ENCODE measurements around the gene CELA2B. TPM values are rescaled to one million over a fixed set of nuclear protein-coding genes. Genes with fewer than 3 reads are reported as not detected.
"Not testable (repeated sequence)": the region's sequence is repeated elsewhere in the genome, so short reads cannot be mapped to it uniquely, and the experiment has no call there.

CELA2B gene
- polyA plus RNA-seq, 2 donors = not detected

DNA sequence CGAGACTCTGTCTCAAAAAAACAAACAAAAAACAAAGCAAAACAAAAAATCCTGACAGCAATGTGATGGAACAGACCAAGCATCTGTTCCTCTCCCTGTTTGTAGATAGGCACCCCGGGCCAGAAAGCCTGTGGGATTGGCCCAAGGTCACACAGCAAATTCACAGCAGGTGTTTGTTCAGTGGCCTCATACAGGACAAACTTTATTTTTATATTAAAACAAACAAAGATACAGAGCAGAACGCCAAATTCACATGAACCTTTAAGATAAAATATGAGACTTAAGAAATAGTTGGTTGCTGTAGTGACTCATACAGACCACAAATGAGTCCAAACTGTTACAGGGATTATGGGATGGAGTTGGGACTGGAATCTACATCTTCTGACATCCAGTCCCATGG, 21.6 kb upstream of the CELA2B start:
- 63 to 68% methylated on average over 3 of the region's 3 CpGs for WGBS, 2 donors
- no peak overlapping the region for H3K27ac ChIP-seq (ENCODE audit: low read depth in 2 of 2, low read length in 1 of 2)

GRCh38 chr1:15455522-15455921, 20.4 kb upstream of the CELA2B start:
- Histone ChIP-seq H3K4me1 (ENCODE audit: control insufficient read depth in 2 of 2, insufficient read depth in 2 of 2, low read length in 1 of 2) (no peaks in the 10 kb centered on the region), H3K27me3 (ENCODE audit: control insufficient read depth in 1 of 2, insufficient read depth in 2 of 2, low read length in 2 of 2) (peaks cover 0 to 3% of the 10 kb centered on the region in 2 donors), H3K27ac (ENCODE audit: low read depth in 2 of 2, low read length in 1 of 2) (no peak overlapping the region), H3K36me3 (ENCODE audit: control insufficient read depth in 2 of 2, insufficient read depth in 2 of 2, low read length in 1 of 2) (no peaks in the 10 kb centered on the region), H3K4me3 (ENCODE audit: low read depth in 1 of 2, low read length in 2 of 2) (no peak overlapping the region), H3K9me3 (ENCODE audit: control insufficient read depth in 2 of 2, insufficient read depth in 1 of 2, low read depth in 1 of 2, low read length in 1 of 2) (no peaks in the 10 kb centered on the region)
- WGBS, 2 donors = 83 to 89% methylated on average over 5 to 6 of the region's 6 CpGs

More for the DNA sequence above, 21.6 kb upstream of the CELA2B start:
- H3K4me1 ChIP-seq (ENCODE audit: control insufficient read depth in 2 of 2, insufficient read depth in 2 of 2, low read length in 1 of 2) = no peaks in the 10 kb centered on the region
- peaks cover 0 to 3% of the 10 kb centered on the region in 2 donors for H3K27me3 ChIP-seq (ENCODE audit: control insufficient read depth in 1 of 2, insufficient read depth in 2 of 2, low read length in 2 of 2)
- no peaks in the 10 kb centered on the region for H3K36me3 ChIP-seq (ENCODE audit: control insufficient read depth in 2 of 2, insufficient read depth in 2 of 2, low read length in 1 of 2)
- H3K4me3 ChIP-seq (ENCODE audit: low read depth in 1 of 2, low read length in 2 of 2) = no peak overlapping the region
- no peaks in the 10 kb centered on the region for H3K9me3 ChIP-seq (ENCODE audit: control insufficient read depth in 2 of 2, insufficient read depth in 1 of 2, low read depth in 1 of 2, low read length in 1 of 2)

DNA sequence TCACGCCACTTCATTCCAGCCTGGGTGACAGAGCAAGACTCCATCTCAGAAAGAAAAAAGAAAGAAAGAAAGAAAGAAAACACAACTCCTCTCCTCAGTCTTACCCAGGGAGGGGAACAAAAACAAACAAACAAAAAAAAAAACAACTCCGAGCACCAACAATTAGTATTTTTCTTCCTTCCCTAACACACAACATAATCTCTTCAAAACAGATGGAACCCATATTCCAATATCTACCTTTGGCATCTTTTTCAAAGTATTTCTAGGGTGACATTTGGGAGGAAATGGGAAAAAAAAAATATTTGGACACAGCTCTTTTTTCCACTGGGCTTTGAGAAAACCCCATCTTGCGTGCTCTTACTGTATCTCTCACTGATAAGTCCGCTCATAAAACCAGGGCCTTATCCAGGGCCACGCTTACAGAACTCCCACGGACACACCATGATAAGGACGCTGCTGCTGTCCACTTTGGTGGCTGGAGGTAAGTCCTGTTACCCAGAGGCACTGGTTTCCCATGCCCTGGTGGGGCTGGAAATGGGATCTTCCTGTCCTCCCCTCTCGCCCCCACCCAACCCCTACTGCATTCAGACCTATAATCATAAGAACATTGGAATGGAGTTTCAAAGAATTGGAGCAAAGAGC, 19.5 kb upstream of the CELA2B start, which contains the start of gene CELA2A:
TSS of gene CELA2A (plus strand) at position 420 of the 642 bp plus-strand sequence. CDS start at position 442, 22 bp downstream.
- H3K9me3 ChIP-seq (ENCODE audit: control insufficient read depth in 2 of 2, insufficient read depth in 1 of 2, low read depth in 1 of 2, low read length in 1 of 2) = no peaks in the 10 kb centered on the region
- H3K27ac ChIP-seq (ENCODE audit: low read depth in 2 of 2, low read length in 1 of 2) = no peak within 1 kb of the TSS
- no peaks in the 10 kb centered on the region for H3K4me1 ChIP-seq (ENCODE audit: control insufficient read depth in 2 of 2, insufficient read depth in 2 of 2, low read length in 1 of 2)
- H3K36me3 ChIP-seq (ENCODE audit: control insufficient read depth in 2 of 2, insufficient read depth in 2 of 2, low read length in 1 of 2) = no peaks in the 10 kb centered on the region
- no peak within 1 kb of the TSS for H3K4me3 ChIP-seq (ENCODE audit: low read depth in 1 of 2, low read length in 2 of 2)
- WGBS, 2 donors = 75 to 95% methylated on average over 8 of the region's 8 CpGs
- H3K27me3 ChIP-seq (ENCODE audit: control insufficient read depth in 1 of 2, insufficient read depth in 2 of 2, low read length in 2 of 2) = peaks cover 0 to under 1% of the 10 kb centered on the region in 2 donors

- no peak overlapping the region for H3K4me3 ChIP-seq (ENCODE audit: low read depth in 1 of 2, low read length in 2 of 2)
- WGBS, 2 donors = 71 to 76% methylated on average over 2 of the region's 2 CpGs
- no peaks in the 10 kb centered on the region for H3K36me3 ChIP-seq (ENCODE audit: control insufficient read depth in 2 of 2, insufficient read depth in 2 of 2, low read length in 1 of 2)
- H3K27ac ChIP-seq (ENCODE audit: low read depth in 2 of 2, low read length in 1 of 2) = no peak overlapping the region
- H3K27me3 ChIP-seq (ENCODE audit: control insufficient read depth in 1 of 2, insufficient read depth in 2 of 2, low read length in 2 of 2) = no peaks in the 10 kb centered on the region
- no peaks in the 10 kb centered on the region for H3K4me1 ChIP-seq (ENCODE audit: control insufficient read depth in 2 of 2, insufficient read depth in 2 of 2, low read length in 1 of 2)
- H3K9me3 ChIP-seq (ENCODE audit: control insufficient read depth in 2 of 2, insufficient read depth in 1 of 2, low read depth in 1 of 2, low read length in 1 of 2) = no peaks in the 10 kb centered on the region
Observed at GRCh38 chr1:15457585-15457984, 18.3 kb upstream of the CELA2B start.

- not testable (repeated sequence) for H3K4me1 ChIP-seq (ENCODE audit: control insufficient read depth in 2 of 2, insufficient read depth in 2 of 2, low read length in 1 of 2); H3K9me3 ChIP-seq (ENCODE audit: control insufficient read depth in 2 of 2, insufficient read depth in 1 of 2, low read depth in 1 of 2, low read length in 1 of 2); H3K27me3 ChIP-seq (ENCODE audit: control insufficient read depth in 1 of 2, insufficient read depth in 2 of 2, low read length in 2 of 2); H3K36me3 ChIP-seq (ENCODE audit: control insufficient read depth in 2 of 2, insufficient read depth in 2 of 2, low read length in 1 of 2); H3K4me3 ChIP-seq (ENCODE audit: low read depth in 1 of 2, low read length in 2 of 2); H3K27ac ChIP-seq (ENCODE audit: low read depth in 2 of 2, low read length in 1 of 2)
- 67 to 86% methylated on average over 4 of the region's 4 CpGs for WGBS, 2 donors
Observed at GRCh38 chr1:15458388-15458787, 17.5 kb upstream of the CELA2B start.

- WGBS, 2 donors = 45 to 49% methylated on average over 10 of the region's 10 CpGs
- no peak overlapping the region for H3K27ac ChIP-seq (ENCODE audit: low read depth in 2 of 2, low read length in 1 of 2)
- no peaks in the 10 kb centered on the region for H3K9me3 ChIP-seq (ENCODE audit: control insufficient read depth in 2 of 2, insufficient read depth in 1 of 2, low read depth in 1 of 2, low read length in 1 of 2)
- H3K4me3 ChIP-seq (ENCODE audit: low read depth in 1 of 2, low read length in 2 of 2) = no peak overlapping the region
- H3K36me3 ChIP-seq (ENCODE audit: control insufficient read depth in 2 of 2, insufficient read depth in 2 of 2, low read length in 1 of 2) = no peaks in the 10 kb centered on the region
- no peaks in the 10 kb centered on the region for H3K27me3 ChIP-seq (ENCODE audit: control insufficient read depth in 1 of 2, insufficient read depth in 2 of 2, low read length in 2 of 2)
- peaks cover 0 to 2% of the 10 kb centered on the region in 2 donors for H3K4me1 ChIP-seq (ENCODE audit: control insufficient read depth in 2 of 2, insufficient read depth in 2 of 2, low read length in 1 of 2)
Observed at GRCh38 chr1:15459771-15460707, 15.9 kb upstream of the CELA2B start.

DNA sequence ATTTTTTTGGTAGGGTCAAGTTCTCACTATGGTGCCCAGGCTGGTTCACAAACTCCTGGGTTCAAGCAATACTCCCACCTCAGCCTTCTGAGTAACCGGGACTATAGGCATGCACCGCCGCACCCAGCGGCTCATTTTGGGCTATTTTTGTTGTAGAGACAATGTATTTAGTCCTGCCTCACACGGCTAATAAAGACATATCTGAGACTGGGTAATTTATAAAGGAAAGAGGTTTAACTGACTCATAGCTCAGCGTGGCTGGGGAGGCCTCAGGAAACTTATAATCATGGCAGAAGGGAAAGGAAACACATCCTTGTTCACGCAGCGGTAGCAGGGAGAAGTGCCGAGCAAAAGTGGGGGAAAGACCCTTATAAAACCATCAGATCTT, 15.2 kb upstream of the CELA2B start:
- Histone ChIP-seq H3K36me3 (ENCODE audit: control insufficient read depth in 2 of 2, insufficient read depth in 2 of 2, low read length in 1 of 2) (no peaks in the 10 kb centered on the region), H3K9me3 (ENCODE audit: control insufficient read depth in 2 of 2, insufficient read depth in 1 of 2, low read depth in 1 of 2, low read length in 1 of 2) (no peaks in the 10 kb centered on the region)
- 83 to 87% methylated on average over 9 of the region's 9 CpGs for WGBS, 2 donors

GRCh38 chr1:15463064-15463800, 12.7 kb upstream of the CELA2B start:
- H3K27ac ChIP-seq (ENCODE audit: low read depth in 2 of 2, low read length in 1 of 2); H3K9me3 ChIP-seq (ENCODE audit: control insufficient read depth in 2 of 2, insufficient read depth in 1 of 2, low read depth in 1 of 2, low read length in 1 of 2); H3K36me3 ChIP-seq (ENCODE audit: control insufficient read depth in 2 of 2, insufficient read depth in 2 of 2, low read length in 1 of 2); H3K27me3 ChIP-seq (ENCODE audit: control insufficient read depth in 1 of 2, insufficient read depth in 2 of 2, low read length in 2 of 2); H3K4me3 ChIP-seq (ENCODE audit: low read depth in 1 of 2, low read length in 2 of 2); H3K4me1 ChIP-seq (ENCODE audit: control insufficient read depth in 2 of 2, insufficient read depth in 2 of 2, low read length in 1 of 2): not testable (repeated sequence)
- 48 to 50% methylated on average over 12 to 13 of the region's 15 CpGs for WGBS, 2 donors

More for the DNA sequence above, 15.2 kb upstream of the CELA2B start:
- Histone ChIP-seq H3K27me3 (ENCODE audit: control insufficient read depth in 1 of 2, insufficient read depth in 2 of 2, low read length in 2 of 2) (no peaks in the 10 kb centered on the region), H3K4me3 (ENCODE audit: low read depth in 1 of 2, low read length in 2 of 2) (no peak overlapping the region), H3K27ac (ENCODE audit: low read depth in 2 of 2, low read length in 1 of 2) (no peak overlapping the region), H3K4me1 (ENCODE audit: control insufficient read depth in 2 of 2, insufficient read depth in 2 of 2, low read length in 1 of 2) (peaks cover 0 to 2% of the 10 kb centered on the region in 2 donors)

GRCh38 chr1:15463926-15464322, 12.0 kb upstream of the CELA2B start:
- not testable (repeated sequence) for H3K4me3 ChIP-seq (ENCODE audit: low read depth in 1 of 2, low read length in 2 of 2); H3K9me3 ChIP-seq (ENCODE audit: control insufficient read depth in 2 of 2, insufficient read depth in 1 of 2, low read depth in 1 of 2, low read length in 1 of 2); H3K27me3 ChIP-seq (ENCODE audit: control insufficient read depth in 1 of 2, insufficient read depth in 2 of 2, low read length in 2 of 2); H3K36me3 ChIP-seq (ENCODE audit: control insufficient read depth in 2 of 2, insufficient read depth in 2 of 2, low read length in 1 of 2); H3K4me1 ChIP-seq (ENCODE audit: control insufficient read depth in 2 of 2, insufficient read depth in 2 of 2, low read length in 1 of 2); H3K27ac ChIP-seq (ENCODE audit: low read depth in 2 of 2, low read length in 1 of 2)
- 83 to 84% methylated on average over 5 of the region's 5 CpGs for WGBS, 2 donors

All from esophagus (tissue), 2 donors.